AG08395 (cell line): ENCODE data around the gene IER2.
A peak's percentile ranks its signal among the peaks of the same experiment; 100 is the strongest.
"Not testable (repeated sequence)": the region's sequence is repeated elsewhere in the genome, so short reads cannot be mapped to it uniquely, and the experiment has no call there.

Source experiments
- DNase-seq: peaks from one replicate; pipeline ENCODE4 v3.0.0; 2012; ENCODE audit warnings: mixed read lengths, low spot score

IER2 gene

GRCh38 chr19:13164343-13165161, 14.3 kb downstream of the IER2 start:
- DNase-seq, result no peak

- DNase-seq, result no peak
These were observed 15.2 kb downstream of the IER2 start for GRCh38 chr19:13165162-13165997.

GRCh38 chr19:13166151-13166550, 15.9 kb downstream of the IER2 start:
- DNase-seq, result not testable (repeated sequence)

DNA sequence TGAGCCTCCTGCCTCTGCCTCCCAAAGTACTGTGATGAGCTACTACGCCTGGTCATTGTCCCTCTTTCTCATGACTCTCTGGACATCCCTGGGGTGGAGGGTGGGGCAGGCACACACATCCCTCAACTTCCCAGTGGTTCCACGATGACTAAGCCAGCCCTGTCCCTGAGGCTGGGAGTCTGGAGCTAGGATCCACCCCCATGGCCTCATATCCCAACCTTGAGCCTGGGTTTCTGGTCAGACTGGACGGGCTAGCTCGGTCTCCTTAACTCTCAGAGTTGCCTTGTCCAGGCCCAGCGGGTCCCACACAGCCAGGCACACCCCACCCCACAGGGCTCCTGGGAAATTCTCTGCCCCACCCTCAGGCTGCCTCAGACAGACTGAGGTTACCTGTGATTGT, 19.6 kb downstream of the IER2 start:
- DNase-seq, result peak; percentile 90

DNA sequence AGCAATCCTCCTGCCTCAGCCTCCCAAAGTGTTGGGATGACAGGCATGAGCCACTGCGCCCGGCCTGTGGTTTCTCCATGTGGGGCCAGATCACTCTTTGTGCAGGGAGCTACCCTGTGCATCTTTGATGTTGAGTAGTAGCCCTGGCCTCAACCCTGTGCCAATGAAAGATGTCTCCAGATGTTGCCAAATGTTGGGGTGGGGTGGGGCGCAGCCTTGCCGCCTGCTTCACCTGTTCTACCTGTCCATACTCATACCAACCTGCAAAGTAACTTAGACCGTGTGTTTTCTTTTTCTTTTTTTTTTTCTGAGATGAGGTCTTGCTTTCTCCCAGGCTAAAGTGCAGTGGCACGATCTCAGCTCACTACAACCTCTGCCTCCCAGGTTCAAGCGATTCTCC, 20.9 kb downstream of the IER2 start:
- DNase-seq, result no peak

- DNase-seq, result peak; percentile 82
These were observed 22.3 kb downstream of the IER2 start for GRCh38 chr19:13172346-13173138.

- no peak for DNase-seq
These were observed 23.0 kb downstream of the IER2 start for GRCh38 chr19:13173139-13173737.

DNA sequence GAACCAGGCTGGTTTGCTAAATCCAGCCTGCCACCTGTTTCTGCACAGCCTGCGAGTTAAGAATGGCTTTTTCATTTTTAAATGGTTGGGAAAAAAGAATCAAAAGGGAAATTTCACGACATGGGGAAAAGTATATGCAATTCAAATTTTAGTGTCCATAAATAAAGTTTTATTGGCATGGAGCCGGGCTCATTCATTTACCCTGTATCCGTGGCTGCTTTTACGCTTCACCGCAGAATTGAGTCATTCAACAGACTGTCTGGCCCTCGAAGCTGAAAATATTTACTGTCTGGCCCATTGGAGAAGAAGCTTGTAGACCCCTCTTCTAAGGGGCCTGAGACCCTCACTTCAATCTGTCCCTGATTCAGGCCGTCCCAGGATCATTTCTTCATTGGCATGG, 26.1 kb downstream of the IER2 start:
- no peak for DNase-seq

- not testable (repeated sequence) for DNase-seq
These were observed 27.4 kb downstream of the IER2 start for GRCh38 chr19:13177584-13177983.

- DNase-seq, result not testable (repeated sequence)
These were observed 28.1 kb downstream of the IER2 start for GRCh38 chr19:13178291-13178690.

DNA sequence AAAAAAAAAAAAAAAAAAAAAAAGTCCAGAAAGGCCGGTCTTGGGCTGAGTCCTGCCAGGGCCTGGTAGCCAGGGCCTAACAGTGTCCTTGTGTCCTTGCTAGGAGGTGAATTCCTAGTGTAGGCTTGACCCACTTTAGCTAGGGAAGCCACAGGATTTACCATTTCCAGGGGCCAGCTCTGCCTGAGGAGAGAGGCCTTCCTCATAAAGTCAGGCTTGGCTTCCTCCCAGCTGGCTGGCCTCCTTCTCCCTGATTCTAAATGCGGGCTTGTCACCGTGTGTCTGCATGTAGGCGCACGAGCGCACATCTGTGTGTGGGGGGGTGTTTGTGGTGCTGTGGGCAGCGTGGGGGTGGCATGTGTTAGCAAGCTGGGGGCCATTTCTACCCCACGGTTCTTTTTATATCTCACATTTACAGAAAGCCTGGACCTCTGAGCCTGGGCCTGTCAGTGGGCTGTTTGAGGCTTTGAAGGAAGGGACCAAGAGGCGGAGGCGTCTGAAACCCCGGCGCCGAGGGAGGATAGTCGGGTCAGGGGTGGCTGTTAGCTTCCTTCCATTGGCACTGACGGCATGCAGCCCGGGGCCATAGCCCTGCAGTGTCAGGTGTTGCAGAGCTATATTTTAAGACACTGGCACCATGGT, 31.7 kb downstream of the IER2 start:
- DNase-seq, result peak; percentile 81

- DNase-seq, result not testable (repeated sequence)
These were observed 34.7 kb downstream of the IER2 start for GRCh38 chr19:13184926-13185325.

DNA sequence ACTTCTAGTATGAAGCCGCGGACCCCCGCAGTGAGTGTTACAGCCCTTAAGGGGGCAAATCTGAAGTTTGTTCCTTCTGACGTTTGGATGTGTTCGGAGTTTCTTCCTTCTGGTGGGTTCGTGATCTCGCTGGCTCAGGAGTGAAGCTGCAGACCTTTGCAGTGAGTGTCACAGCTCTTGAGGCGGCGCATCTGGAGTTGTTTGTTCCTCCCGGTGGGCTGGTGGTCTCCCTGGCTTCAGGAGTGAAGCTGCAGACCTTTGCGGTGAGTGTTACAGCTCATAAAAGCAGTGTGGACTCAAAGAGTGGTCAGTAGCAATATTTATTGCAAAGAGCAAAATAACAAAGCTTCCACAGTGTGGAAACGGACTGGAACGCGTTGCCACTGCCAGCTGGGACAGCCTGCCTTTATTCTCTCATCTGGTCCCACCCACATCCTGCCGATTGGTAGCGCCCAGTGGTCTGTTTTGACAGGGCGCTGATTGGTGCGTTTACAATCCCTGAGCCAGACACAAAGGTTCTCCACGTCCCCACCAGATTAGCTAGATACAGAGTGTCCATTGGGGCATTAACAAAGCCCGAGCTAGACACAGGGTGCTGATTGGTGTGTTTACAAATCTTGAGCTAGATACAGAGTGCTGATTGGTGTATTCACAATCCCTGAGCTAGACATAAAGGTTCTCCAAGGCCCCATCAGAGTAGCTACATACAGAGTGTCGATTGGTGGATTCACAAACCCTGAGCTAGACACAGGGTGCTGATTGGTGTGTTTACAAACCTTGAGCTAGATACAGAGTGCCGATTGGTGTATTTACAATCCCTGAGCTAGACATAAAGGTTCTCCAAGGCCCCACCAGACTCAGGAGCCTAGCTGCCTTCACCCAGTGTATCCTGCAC, 35.8 kb downstream of the IER2 start:
- DNase-seq, result not testable (repeated sequence)

- DNase-seq, result not testable (repeated sequence)
These were observed 36.5 kb downstream of the IER2 start for GRCh38 chr19:13186688-13187087.

- DNase-seq, result no peak
These were observed 37.2 kb downstream of the IER2 start for GRCh38 chr19:13187419-13187818.

GRCh38 chr19:13189600-13189999, 39.4 kb downstream of the IER2 start:
- no peak for DNase-seq

DNA sequence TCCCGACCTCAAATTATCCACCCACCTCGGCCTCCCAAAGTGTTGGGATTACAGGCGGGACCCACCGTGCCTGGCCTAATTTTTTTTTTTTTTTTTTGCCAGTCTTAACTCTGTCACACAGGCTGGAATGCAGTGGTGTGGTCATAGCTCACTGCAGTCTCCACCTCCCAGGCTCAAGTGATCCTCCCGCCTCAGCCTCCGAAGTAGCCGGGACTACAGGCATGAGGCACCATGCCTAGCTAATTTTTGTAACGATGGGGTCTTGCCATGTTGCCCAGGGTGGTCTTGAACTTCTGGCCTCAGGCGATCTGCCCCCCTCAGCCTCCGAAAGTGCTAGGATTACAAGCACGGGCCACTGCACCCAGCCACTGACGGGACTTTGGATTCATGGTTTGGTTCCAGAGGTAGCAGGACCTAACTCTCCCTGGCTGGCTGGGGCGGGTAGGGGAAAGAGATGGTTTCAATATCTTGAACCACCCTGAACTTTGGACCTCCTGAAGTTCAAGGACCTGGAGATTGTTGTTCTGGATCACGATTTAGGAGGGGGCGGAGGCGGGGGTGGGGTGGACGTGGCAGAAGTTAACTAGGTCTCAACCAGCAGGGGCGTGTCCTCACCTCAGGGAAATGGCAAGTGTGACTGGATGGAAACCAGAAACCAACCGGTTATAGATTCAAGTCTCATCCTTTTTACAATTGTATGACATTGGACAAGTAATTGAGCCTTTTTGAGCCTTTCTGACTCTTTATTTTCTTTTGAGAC, 40.8 kb downstream of the IER2 start:
- no peak for DNase-seq

GRCh38 chr19:13195678-13196077, 45.5 kb downstream of the IER2 start:
- DNase-seq, result no peak

GRCh38 chr19:13198634-13199033, 48.4 kb downstream of the IER2 start:
- no peak for DNase-seq

GRCh38 chr19:13202112-13202511, 51.9 kb downstream of the IER2 start:
- not testable (repeated sequence) for DNase-seq
